Skeletal muscle satellite cell (primary cell): ENCODE data around the gene ITK.

Experiments used
- H3K27me3 ChIP-seq: 2 replicates; pipeline ENCODE4 v1.7.0; 2013; ENCODE audit warnings: low read length; ENCODE audit not compliant: control insufficient read depth, insufficient read depth
- H3K36me3 ChIP-seq: 2 replicates; pipeline ENCODE4 v1.7.0; 2013; ENCODE audit warnings: mild to moderate bottlenecking, control low read depth, low read length; ENCODE audit not compliant: insufficient read depth
- H3K4me1 ChIP-seq: 2 replicates; pipeline ENCODE4 v1.7.0; 2013; ENCODE audit warnings: low read length; ENCODE audit not compliant: control insufficient read depth, insufficient read depth
- H3K4me2 ChIP-seq: 2 replicates; pipeline ENCODE4 v1.7.0; 2013; ENCODE audit warnings: mild to moderate bottlenecking, low read length
- H3K4me3 ChIP-seq: 2 replicates; pipeline ENCODE4 v1.7.0; 2013; ENCODE audit warnings: low read length
- H3K9ac ChIP-seq: 2 replicates; pipeline ENCODE4 v1.7.0; 2013; ENCODE audit warnings: mild to moderate bottlenecking, low read depth, low read length, moderate library complexity
- H3K9me3 ChIP-seq: replicated peaks from 2 replicates; pipeline ENCODE4 v1.7.0; 2013; ENCODE audit warnings: mild to moderate bottlenecking, control low read depth, low read length

Gene ITK

DNA sequence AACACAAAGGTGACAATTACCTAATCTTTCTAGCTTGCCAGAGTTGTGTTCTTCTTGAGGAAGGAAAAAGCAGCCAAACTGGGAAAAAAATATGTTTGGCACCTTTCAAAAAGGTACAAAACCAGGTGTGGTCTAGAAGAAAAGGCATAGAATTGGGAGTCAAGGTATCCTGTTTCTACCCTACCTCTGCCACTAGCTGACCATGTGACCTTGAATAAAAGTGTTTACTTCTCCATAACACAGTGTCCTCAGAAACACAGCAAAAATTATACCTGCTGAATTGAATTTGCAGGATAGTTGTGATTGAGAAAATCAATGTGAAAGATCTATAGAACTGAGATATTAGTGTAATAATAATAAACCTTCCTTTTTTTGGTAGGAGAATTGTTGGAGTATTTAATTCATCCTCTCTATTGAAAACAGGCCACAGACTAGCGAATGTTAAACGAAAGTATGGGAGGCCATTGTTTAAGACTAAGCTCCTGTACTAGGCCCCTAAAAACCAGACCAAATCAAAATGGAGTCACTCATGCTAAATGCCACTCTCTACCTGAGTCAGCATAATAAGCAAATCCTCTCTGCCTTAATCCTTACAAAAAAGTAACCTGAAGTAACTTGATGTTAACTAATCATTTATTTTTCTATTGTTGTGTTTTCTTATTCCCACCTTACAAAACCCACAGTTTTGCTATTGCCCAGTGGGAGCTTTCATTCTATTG lies 97.8 kb downstream of the ITK start:
- Histone ChIP-seq H3K4me1 (peaks cover 10% of the 10 kb centered on the region), H3K4me2 (no peak overlapping the region), H3K9me3 (no peaks in the 10 kb centered on the region), H3K4me3 (no peak overlapping the region), H3K27me3 (no peaks in the 10 kb centered on the region), H3K9ac (no peak overlapping the region), H3K36me3 (no peaks in the 10 kb centered on the region)

DNA sequence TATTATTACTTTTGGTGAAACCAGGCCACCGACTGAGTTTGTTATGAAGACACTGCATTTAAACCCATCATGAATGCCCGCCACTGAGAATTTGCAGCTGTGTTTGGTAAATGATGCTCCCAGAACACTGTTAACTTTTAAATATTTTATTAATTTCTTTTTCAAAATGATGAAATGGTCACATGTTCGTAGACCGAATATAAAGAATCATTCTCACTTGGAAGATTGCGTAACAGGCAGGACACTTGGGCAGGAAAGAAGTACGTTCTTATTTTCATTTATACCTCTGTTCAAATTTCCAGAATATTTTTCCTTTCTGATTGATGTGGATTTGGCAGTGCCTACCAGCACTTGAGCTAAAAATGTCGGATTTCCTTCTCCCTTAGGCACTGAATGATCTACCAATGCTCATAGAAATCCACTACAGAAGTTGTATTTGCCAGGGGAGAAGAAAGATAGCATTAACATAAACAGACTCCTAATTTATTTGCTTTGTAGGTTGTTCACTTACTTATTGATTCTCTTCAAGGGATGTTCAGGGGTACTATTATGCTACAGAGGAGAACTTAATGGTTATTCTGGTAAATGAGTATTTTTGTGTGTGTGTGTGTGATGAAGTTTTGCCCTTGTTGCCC lies 99.1 kb downstream of the ITK start:
- Histone ChIP-seq H3K36me3 (no peaks in the 10 kb centered on the region), H3K9me3 (no peaks in the 10 kb centered on the region), H3K4me1 (peaks cover 10% of the 10 kb centered on the region), H3K4me3 (no peak overlapping the region), H3K9ac (no peak overlapping the region), H3K27me3 (no peaks in the 10 kb centered on the region), H3K4me2 (no peak overlapping the region)

DNA sequence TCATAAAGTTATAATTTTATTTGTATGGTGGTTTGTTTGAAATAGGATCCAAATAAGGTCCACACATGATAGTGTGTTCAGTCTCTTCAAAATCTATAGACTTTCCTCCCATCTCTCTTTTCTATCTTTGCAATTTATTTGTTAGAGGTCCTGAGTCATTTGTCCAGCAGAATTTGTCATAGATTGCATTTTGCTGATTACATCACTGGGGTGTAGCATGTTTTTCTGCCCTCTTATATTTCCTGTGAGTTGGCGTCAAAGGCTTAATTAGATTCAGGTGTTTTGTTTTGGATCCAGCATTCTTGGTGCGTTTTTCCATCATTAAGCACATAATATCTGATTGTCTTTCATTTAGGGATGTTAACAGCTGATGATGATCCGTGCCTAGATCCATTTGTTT lies 100.3 kb downstream of the ITK start:
- Histone ChIP-seq H3K27me3 (no peaks in the 10 kb centered on the region), H3K4me1 (peaks cover 10% of the 10 kb centered on the region), H3K9me3 (no peaks in the 10 kb centered on the region), H3K4me3 (no peak overlapping the region), H3K4me2 (peak overlapping the region; percentile 33), H3K36me3 (no peaks in the 10 kb centered on the region), H3K9ac (no peak overlapping the region)

DNA sequence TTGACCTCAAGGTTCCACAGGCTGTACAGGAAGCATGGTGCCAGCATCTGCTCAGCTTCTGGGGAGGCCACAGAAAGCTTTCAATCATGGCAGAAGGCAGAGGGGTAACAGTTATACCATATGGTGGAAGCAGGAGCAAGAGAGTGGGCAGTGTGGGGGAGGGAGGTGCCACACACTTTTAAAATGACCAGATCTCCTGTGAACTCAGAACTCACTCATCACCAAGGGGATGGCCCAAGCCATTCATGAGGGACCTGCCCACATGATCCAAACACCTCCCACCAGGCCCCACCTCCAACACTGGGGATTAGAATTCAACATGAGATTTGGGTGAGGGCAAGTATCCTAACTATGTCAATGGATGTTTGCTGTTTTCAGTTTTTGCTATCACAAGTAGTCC lies 101.5 kb downstream of the ITK start:
- H3K9ac ChIP-seq, result no peak overlapping the region
- no peak overlapping the region for H3K4me2 ChIP-seq
- no peaks in the 10 kb centered on the region for H3K36me3 ChIP-seq
- no peaks in the 10 kb centered on the region for H3K27me3 ChIP-seq
- no peaks in the 10 kb centered on the region for H3K9me3 ChIP-seq
- H3K4me1 ChIP-seq, result peaks cover 10% of the 10 kb centered on the region
- H3K4me3 ChIP-seq, result no peak overlapping the region

DNA sequence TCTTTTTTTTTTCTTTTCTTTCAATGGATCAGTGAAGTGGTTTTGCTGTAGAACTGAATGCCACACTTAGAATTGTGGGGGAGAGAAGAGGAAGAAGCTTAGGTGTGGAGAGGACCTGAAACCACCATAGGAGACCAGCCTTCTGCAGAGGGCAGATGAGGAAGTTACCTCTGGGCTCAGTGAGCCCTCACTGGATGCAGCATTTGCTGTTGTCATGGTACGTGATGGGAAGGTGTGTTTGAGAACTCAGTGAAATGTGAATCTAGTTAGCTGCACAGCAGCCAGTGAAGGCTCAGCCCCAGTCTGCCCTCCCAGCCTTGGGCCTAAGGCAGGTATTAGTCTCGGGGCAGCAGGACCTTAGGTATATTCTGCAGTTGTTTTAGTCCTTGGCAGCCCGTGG lies 102.8 kb downstream of the ITK start:
- Histone ChIP-seq H3K36me3 (no peaks in the 10 kb centered on the region), H3K9ac (no peak overlapping the region), H3K4me1 (peaks cover 10% of the 10 kb centered on the region), H3K9me3 (no peaks in the 10 kb centered on the region), H3K4me2 (no peak overlapping the region), H3K4me3 (no peak overlapping the region), H3K27me3 (no peaks in the 10 kb centered on the region)

DNA sequence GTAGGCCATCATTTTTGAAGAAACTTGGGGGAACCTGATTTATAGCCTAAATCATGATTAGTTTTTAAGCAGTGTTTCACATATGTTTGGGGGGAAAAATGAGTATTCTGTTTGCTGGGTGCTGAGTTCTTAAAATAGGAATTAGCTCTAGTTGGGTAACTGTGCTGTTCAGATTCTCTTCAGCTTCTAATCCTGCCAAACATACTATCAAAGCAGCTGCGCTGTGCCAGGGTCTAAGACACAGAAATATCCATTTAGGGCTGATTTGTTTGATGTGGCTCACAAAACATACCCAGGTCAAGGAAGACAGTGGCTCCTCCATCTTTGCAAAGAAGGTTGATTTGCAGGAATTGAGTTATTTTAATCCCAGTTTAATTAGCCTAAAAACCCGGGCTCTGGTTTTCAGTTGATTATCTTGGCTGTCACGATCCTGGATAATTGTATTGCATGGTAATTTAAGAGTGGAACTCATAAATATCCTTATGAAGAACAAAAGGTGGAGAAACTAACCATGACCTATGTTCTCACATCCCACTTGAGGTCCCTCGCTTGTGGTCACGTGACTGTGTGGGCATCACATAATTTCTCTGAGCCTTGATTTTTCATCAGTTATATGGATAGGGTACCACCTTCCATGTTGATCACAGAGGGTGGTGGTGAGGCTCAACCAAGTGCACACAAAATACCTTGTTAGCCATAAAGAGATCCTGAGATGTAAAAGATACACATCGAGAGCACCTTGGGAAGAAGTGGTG lies 104.0 kb downstream of the ITK start:
- no peak overlapping the region for H3K4me2 ChIP-seq
- no peak overlapping the region for H3K4me3 ChIP-seq
- no peak overlapping the region for H3K9ac ChIP-seq
- peaks cover 10% of the 10 kb centered on the region for H3K4me1 ChIP-seq
- no peaks in the 10 kb centered on the region for H3K9me3 ChIP-seq
- no peaks in the 10 kb centered on the region for H3K27me3 ChIP-seq
- no peaks in the 10 kb centered on the region for H3K36me3 ChIP-seq

DNA sequence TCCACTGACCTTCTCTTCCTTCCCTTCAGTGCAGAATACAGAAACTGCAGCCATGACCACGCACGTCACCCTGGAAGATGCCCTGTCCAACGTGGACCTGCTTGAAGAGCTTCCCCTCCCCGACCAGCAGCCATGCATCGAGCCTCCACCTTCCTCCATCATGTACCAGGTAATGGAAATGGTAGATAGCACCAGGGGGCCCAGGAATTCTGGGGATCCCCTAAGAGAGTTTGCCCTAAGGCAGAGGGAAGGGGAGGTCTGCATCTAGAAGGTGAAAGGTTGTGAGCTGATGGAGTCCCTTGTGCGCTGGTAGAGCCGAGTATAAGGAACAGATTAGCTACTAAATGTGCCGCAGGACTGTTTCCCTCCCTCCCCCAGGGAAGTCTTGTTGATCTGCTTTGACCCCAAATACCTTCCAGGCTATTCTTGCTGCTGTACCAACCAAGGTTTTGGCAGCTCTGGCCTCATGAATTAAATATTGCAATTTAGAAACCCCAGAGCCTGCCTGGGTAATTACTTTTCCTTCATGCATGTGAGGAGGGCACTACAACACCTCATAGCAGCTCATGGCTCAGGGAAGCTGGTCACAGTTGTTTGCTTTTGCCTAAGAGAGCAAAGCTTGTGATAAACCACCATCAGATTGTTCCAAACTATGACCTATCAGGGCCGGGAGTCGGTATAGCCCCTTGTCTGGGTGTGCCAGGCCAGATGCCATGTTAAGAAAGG lies 104.8 kb downstream of the ITK start:
- no peak overlapping the region for H3K4me3 ChIP-seq
- peaks cover 12% of the 10 kb centered on the region for H3K4me1 ChIP-seq
- no peak overlapping the region for H3K9ac ChIP-seq
- H3K9me3 ChIP-seq, result no peaks in the 10 kb centered on the region
- no peaks in the 10 kb centered on the region for H3K27me3 ChIP-seq
- H3K4me2 ChIP-seq, result no peak overlapping the region
- no peaks in the 10 kb centered on the region for H3K36me3 ChIP-seq

DNA sequence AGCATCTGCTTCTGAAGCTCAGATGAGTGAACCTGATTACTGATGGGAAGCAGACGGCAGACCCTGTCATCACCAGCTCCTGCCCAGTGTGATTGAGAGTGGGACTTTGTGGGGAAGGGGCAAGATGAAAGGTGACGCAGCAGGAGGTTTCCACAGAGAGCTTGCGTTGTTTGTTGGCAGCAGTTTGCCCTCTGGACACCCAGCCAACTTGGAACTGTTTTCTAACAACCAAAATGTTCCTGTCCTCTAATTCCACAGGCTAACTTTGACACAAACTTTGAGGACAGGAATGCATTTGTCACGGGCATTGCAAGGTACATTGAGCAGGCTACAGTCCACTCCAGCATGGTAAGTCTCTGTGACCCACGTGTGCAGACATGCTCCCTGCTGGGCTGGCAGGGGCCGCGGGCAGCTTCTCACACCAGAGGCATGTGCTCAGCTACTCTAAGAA lies 106.1 kb downstream of the ITK start:
- Histone ChIP-seq H3K4me3 (no peak overlapping the region), H3K9ac (no peak overlapping the region), H3K4me1 (peaks cover 13% of the 10 kb centered on the region), H3K9me3 (no peaks in the 10 kb centered on the region), H3K4me2 (no peak overlapping the region), H3K36me3 (no peaks in the 10 kb centered on the region), H3K27me3 (no peaks in the 10 kb centered on the region)

DNA sequence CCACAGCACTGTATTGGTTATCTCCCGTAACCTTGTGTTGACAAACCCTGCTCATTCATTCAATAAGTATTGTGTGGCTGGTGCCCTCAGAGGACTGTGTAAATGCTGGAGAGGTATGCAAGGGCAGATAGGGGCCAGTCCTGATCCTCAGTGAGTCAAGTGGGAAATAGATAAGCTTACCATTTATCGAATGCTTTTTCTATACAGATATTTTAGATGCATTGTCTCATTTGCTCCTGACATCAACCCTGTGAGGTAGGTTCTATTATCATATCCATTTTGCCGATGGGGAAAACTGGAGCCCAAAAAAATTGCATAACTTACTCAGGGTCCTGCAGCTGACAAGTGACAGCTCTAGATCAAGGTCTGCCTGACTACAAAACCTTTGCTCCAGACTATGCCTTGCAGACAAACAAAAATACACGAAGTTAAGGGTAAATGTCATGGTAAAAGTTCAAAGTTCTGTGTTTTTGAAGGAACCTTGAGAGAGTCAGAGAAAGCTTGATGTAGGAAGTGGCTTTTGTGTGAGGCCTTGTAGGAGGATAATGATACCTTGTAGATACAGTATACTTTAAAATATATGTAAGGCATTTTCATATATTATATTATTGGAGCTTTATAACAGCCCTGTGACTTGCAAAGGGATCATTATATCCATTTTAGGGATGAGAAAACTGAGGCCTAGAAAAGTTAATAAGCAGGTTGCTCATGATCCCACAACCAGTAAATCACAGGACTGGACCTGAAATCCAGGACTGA lies 107.9 kb downstream of the ITK start:
- Histone ChIP-seq H3K27me3 (no peaks in the 10 kb centered on the region), H3K4me3 (no peak overlapping the region), H3K9me3 (no peaks in the 10 kb centered on the region), H3K9ac (no peak overlapping the region), H3K4me2 (no peak overlapping the region), H3K36me3 (no peaks in the 10 kb centered on the region), H3K4me1 (peaks cover 13% of the 10 kb centered on the region)

DNA sequence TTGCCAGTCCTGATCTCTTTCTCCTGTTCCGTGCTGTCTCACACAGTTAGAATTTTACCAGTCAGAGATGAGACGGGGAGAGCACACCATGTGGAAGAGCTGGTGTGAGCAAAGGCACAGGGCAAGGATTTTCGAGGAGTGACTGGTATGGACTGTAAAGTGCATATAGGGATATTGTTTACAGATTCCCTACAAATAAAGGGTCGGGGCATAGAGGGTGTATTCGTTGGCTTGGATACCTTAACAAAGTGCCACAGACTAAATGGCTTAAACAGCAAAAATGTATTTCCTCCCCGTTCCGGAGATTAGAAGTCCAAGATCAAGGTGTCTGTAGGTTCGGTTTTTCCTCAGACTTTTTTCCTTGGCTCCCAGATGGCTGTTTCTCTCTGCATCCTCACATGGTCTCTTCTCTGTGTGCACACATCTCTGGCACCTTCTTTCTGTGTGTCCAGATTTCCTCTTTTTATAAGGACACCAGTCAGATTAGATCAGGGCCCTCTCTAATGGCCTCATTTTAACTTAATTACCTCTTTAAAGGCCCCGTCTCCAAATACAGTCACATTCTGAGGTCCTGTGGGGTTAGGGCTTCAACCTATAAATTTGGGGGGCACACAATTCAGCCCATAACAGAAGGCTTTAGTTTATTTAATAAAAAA lies 108.7 kb downstream of the ITK start:
- no peaks in the 10 kb centered on the region for H3K9me3 ChIP-seq

More for the DNA sequence above, 108.7 kb downstream of the ITK start:
- Histone ChIP-seq H3K4me1 (peaks cover 13% of the 10 kb centered on the region), H3K36me3 (no peaks in the 10 kb centered on the region), H3K4me3 (no peak overlapping the region), H3K27me3 (no peaks in the 10 kb centered on the region), H3K9ac (no peak overlapping the region), H3K4me2 (no peak overlapping the region)
